HG03066 (cell line): ENCODE measurements around the gene PTPRD.
"Not testable (repeated sequence)": the region's sequence is repeated elsewhere in the genome, so short reads cannot be mapped to it uniquely, and the experiment has no call there.

Experiments used
- ATAC-seq: cut with Tn5 transposase; IDR thresholded peaks from one replicate; pipeline ENCODE4 v1.9.1; 2021; ENCODE audit warnings: low read depth; ENCODE audit not compliant: unreplicated experiment

Gene PTPRD

DNA sequence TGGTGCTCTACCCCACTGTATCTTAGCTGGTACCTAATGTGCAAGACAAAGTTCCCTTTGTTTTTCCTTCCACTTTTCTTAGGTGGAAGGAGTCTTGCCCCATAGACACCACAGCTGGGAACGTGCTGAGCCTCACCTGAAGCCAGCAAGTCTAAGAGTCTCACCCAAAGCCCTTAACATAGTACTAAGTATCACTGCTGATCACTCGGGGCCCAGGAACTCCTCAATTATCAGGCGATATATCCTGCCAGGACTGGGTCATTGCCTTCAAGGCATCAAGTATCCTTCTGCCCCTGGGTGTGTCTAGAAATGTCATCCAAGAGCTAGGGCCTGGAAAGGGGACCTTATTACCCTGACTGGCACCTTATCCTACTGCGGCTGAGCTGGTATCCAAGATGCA lies 123.9 kb downstream of the PTPRD start:
- ATAC-seq = no peak

DNA sequence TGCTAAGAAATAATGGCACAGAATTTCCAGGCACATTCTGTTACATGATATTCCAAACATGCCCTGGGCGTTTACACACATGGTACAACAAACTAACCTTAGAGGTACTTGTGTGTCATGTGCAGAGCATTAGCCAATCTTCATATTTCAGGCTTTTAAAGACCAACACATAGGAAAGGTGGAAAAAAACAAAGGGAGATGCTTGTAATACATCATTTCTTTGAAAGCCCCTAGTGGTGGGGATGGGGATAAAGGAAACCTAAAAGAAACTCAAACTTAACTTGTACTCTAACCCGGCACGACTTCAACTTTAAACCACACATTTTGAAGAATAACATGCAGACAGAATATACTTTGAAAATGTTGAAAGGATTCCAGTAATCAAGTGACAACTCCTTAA lies 133.6 kb downstream of the PTPRD start:
- ATAC-seq = no peak

DNA sequence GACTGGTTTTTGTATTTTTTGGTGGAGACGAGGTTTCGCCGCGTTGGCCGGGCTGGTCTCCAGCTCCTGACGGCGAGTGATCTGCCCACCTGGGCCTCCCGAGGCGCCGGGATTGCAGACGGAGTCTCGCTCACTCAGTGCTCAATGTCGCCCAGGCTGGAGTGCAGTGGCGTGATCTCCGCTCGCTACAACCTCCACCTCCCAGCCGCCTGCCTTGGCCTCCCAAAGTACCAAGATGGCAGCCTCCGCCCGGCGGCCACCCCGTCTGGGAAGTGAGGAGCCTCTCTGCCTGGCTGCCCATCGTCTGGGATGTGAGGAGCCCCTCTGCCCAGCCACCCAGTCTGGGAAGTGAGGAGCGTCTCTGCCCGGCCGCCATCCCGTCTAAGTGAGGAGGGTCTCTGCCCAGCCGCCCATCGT lies 163.6 kb downstream of the PTPRD start:
- ATAC-seq = not testable (repeated sequence)

DNA sequence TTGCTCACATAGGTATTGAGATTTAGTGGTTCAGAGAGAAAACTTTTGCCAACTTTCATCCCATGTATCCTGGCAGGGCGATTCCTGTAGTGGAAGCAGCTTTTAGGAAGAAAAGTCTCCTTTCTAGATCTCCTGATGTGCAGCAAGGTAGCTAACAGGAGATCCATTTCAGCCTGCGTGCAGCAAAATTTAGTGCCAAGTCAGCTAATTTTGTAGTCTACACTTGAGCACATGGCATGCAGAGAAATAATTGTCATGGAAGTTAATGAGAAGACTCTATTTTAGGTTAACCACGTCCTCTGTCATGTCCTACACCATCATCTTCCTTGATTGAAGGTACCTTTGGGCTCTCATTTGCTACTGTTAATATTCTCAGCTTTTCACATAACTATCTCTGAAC lies 165.8 kb downstream of the PTPRD start:
- ATAC-seq = no peak

DNA sequence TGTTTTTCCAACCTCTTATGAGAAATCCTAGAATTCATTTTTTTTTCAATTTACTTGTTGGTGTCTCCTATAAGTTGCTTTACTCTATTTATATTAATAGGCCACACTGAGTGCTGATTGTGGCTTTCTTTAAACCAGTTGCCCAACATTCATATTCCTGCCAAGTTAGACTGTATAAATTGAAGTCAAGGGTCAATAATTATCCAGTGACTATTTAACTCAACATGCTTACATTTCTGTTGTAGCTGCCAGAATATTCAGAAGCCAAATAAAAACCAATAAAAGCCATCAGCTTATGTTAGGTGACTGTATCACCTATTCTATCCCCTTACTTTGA lies 169.0 kb downstream of the PTPRD start:
- no peak for ATAC-seq

DNA sequence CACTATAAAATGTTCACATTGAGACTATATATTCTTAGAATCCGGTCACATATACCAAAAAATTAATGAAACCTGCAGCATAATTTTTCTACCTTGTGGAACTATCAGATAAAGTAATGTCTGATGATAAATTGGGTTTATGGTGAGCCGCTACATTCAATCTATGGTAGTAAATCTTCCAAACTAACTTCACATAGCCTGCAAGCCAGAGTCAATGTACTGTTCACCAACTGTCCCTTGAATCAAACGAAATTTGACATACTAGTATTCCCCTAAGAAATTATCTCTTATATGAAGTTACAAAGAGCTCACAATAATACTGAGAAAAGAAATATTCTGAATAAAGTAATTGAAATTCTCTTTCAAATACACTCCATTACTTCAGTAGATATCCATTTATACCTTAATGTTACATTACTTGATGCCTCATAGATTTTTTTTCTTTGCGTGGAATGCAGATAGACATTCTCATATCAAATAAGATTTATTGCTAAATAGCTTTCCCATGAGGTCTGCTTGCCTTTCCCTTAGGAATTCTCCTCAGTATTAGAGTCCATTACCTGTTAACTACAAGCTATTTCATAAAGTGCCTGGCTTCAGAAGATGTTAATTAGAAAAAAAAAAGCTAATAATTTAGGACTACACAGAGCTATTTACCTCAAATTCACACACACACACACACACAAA lies 169.5 kb downstream of the PTPRD start:
- no peak for ATAC-seq

DNA sequence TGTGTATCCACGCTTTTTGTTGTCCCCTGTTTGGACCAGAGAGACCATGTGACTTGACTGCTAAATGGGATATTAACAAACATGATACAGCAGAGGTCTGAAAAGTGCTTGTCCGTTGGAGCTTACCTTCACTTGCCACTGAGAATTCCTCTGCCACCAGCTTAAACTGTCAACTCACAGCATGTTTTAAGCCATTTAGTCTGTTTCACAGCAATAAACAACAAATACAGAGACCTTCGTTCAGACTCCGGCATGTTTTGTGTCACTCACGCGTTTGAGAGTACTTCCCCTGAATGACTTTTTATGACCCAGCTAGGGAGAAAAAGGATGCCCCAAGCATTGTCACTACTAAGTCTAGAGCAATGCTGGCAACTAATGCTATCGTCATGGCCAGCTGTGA lies 173.8 kb downstream of the PTPRD start:
- no peak for ATAC-seq

DNA sequence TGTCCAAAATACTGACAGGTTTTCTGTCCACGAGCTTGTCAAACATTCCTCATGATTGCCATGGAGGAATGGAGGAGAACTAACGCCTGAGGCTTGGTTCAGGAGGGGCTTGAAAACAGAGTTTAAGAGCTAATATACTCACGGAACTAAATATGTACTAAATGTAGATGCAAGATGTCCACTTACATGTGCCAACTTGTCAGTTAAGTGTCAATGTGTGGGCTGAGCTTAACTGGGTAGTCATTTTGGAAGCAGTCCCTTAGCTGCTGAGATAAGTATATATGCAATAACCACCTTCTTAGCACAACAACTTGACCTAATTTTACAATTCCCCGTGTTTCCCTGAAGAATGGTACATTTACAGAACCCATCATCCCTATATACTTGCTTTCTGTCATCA lies 176.0 kb downstream of the PTPRD start:
- no peak for ATAC-seq

DNA sequence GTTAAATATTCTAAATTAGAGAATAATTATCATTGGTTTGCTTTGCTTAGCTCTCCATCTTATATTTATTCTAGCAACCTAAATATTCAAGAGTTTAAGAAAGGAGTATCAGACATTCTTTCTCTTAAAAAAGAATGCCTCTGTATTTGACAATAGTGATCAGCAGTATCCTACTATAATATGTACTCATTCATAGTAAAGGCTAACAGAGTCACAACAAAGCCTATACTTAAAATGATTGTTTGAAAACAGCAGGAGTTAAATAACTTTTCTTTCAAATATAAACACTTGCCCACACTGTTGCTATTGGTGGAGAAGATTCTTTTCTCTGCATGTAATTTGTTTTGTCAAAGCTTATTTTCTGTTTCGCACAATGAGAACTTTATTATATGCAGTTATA lies 178.4 kb downstream of the PTPRD start:
- no peak for ATAC-seq

DNA sequence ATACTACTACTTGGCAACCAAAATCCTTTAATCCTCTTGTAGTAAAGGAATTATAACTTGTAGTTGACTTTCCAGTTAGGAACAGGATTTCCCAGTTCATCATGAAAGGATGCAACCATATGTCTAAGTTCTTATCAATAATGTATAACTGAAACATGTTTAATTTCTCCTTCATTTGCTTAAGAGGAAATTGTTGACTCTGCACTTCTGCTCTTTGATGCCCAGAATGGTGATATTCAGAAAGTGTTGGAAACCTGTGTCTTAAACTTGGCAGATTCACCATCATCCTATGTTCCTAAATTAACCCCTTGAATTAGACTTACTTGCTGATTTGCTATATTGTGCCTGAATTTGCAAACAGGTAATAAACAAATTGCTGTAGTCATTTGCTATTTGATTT lies 201.5 kb downstream of the PTPRD start:
- no peak for ATAC-seq

DNA sequence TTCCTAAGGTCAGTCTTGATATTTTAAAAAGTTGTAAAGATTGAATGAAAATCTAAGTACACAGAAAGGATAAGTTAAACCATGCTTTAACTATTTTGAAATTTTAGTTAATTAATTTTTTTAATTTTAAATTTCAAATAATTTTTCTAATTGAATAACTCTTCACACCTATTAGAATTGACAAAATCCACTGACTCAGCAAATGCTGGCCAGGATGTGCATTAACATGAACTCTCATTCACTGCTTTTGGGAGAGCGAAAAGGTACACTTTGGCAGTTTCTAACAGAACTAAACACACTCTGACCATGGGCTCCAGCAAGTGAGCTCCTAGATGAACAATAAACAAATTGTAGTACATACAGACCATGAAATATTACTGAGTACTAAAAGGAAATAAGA lies 209.5 kb downstream of the PTPRD start:
- no peak for ATAC-seq

DNA sequence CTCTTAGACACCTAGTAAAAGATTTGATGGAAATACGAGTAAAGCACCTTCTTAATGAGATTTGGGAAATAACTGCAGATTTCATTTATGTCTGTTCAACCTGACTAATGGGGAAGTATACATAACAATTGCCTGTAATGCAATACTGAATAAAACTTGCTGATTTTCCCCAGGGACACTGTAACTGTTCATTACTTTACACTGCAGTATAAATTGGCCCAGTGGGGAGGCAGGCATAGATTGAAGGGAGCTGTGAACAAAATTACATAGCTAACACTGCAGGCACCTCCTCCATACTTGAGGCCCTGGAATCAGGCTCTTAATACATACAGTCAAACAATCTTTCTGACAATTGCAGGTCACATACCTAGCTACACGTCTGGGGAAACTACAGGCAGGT lies 216.2 kb downstream of the PTPRD start:
- ATAC-seq = no peak

DNA sequence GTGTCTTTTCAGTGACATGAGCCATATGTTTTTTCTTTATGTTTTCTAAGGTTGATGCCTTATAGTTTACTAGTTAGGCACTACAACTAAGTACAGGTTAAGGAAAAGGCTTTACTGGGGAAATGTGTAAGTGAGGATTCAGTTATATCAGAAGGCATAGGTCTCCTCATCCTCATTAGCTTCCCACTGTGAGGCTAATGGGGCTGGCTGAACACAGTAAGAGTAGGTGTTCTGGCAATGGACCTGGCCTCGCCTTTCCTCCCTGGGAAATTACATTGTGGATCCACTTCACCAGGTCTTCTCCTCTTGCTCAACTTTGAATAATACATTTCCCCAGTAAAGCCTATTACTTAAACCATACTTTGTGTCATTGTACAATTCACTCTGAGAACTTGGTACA lies 225.5 kb downstream of the PTPRD start:
- no peak for ATAC-seq

DNA sequence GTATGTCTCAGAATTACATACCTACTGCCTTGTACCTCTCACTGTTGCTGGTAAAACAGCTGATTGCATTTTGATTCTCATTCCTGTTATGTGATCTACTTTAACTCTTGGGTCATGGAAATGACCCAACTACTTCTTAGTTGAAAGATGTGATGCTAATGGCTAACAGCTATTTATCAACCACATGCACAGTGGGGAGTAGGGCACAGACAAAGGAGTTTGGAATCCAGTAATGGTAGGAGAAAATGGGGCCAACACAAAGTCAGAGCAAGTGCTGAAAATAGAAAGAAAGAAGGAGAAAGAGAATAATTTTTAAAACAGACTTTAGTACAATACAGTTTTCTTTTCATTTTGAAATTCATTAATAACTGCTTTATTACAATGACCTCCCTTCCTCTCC lies 241.0 kb downstream of the PTPRD start:
- ATAC-seq = no peak

DNA sequence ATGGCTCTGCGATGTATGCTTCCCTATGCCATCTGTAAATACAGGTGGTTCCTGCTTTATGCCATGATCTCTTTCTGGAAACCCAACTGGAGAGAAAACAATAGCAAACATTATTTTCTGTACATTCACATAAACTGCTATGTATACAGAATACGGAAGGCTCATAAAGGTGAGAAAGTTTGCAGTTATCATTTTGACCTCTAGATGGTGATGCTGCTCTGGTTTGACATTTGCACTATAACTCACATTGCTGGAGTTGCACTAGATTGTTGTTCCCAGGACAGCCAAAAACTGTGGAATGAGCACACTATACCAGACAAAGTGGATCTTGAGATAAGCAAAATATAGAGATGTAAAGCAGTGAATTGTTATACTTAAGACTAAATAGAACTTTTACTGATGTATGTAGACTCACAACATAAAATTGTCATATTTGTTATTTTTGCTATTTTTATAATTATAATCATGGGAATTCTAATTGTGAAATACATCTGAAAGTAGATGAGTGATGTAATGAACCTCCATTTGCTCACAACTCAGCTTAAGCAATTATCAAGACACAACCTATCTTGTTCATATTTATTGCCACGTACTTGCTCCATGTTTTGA lies 246.5 kb downstream of the PTPRD start:
- ATAC-seq = no peak

DNA sequence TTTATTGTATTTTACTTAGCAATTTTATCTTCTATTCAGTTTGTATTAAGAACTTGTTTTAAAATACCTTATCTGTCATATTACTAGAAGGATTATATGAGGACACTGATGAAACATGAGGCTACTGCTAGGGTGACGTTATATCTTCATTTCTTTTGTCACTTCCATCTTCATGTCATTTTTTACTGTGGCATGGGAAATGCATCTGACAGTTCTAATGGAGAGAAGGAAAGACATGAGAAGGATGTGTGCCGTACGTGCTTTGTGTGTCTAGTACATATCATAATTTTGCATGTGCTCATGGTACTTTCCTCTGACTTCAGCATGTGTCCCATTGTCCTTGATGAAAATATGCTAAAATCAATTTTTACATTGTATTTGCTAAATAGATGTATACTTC lies 258.2 kb downstream of the PTPRD start:
- no peak for ATAC-seq

DNA sequence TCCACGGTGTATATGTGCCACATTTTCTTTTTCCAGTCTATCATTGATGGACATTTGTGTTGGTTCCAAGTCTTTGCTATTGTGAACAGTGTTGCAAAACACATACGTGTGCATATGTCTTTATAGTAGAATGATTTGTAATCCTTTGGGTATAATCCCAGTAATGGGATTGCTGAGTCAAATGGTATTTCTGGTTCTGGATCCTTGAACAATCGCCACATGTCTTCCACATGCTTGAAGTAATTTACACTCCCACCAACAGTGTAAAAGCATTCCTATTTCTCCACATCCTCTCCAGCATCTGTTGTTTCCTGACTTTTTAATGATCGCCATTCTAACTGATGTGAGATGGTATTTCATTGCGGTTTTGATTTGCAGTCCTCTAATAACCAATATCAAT lies 267.2 kb downstream of the PTPRD start:
- not testable (repeated sequence) for ATAC-seq

DNA sequence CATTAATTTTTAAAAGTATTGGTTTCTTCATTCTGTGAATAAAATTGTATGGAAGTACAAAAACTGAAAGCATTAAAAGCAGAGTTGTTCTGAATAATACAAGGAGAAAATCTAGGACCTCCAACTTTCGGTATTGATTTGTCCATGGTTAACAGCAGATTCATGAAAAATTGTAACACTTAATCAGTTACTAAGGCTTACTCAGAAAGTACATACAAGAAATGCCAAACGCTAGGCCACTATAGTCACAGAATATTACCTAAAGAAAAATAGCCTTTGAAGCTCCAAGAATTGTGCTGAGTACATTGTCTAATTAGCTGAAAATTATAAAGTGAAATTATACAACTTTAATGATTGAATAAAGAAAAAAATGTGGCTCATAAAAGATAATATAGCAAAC lies 271.7 kb downstream of the PTPRD start:
- ATAC-seq = no peak

DNA sequence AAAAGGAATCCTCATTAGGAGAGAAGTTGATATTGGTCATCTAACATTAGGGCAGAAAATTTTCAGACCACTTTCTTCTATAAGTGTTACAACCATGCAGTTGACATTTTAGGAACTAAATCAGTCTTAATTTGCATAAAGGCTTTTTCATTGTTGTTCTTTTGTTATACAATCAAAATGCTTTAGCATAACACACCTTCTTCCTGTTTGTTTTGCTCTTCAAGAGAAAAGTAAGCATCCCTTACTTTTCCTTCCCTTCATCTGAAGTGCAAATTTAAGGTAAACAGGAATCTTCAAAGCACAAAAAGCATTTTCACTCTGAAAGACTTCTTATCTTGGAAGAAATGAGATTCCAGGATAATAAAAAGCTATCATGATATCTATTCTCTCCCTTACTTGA lies 273.6 kb downstream of the PTPRD start:
- ATAC-seq = no peak

DNA sequence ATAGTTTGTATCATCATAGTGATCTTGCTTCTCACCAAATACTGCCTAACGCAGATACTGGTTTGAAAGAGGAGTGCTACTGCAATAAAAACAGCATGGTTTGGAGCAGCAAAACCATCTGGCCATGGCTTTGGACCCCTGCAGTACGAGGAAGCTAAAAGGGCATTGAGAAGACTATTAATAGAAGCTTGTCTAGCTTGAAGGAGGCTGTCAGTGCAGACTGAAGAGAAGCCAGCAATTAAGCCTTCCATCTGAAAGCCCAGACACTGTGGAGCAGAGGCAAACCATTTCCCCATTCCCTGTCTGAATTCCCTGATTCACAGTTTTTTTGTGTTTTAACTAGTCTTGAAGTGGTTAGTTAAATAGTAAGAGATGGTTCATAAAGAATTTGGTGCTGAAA lies 281.6 kb downstream of the PTPRD start:
- no peak for ATAC-seq

DNA sequence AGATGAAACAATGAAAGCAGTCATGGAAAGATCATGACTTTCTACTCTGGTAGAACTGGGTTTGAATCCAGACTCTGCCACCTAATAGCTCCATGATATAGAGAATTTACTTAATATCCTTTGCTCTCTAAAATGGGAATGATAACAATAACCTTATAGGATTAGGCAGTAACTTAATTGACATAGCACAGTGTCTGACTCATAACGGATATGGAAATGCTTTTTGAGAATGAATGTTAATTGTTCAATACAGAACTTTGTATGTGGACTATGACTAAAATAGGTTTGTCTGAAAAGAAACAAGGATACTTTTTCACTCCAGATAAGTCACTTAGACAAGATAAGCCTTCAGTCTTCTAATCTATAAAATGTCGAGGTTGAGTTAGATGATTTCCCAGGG lies 330.7 kb downstream of the PTPRD start:
- no peak for ATAC-seq

DNA sequence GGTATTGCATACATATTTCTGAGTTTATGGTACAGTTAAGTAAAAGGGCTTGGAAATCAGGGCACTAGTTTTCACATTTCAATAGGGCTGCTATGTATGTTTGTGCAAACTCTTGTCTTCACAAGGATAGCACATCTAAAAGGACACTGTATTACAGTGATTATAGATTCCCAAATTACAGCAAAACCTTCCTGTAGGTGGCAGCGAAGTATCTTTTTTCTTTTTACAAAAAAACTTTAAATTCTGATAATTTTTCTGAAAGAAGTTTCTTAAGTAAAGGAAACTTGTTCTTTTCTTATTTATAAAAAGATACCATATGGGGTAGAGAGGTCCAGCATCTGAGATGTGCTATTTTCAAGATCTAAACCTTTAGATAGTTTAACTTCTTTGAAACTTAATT lies 337.8 kb downstream of the PTPRD start:
- ATAC-seq = no peak

DNA sequence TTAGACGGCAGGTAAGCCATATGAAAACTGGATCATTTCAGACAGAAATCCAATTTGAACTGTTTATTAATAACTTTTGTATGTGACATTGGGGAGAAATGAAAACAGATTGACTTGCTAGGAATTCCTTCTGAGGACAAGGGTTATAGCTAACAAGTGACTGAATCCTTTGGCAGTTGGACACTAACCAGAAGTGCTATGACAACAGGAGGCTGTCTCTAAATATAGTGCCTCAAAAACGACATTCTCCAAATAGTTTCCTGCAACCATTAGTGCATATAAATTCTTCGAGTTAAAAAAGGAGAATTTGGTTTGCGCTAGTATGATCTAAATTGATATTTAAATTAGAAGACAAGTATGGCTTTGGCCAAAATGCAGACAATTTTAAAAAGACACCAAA lies 338.6 kb downstream of the PTPRD start:
- no peak for ATAC-seq
